T-helper 22 cell (primary cell): ENCODE measurements around the gene WDR45B.
"Not testable (repeated sequence)": the region's sequence is repeated elsewhere in the genome, so short reads cannot be mapped to it uniquely, and the experiment has no call there.

ENCODE experiments used
- DNase-seq: peaks from one replicate; pipeline ENCODE4 v3.0.0-alpha.2; 2020; ENCODE audit warnings: low read depth

Gene WDR45B

GRCh38 chr17:82582709-82583108 is 65.5 kb downstream of the WDR45B start:
- DNase-seq = no peak

- DNase-seq = no peak
These were observed 66.0 kb downstream of the WDR45B start for GRCh38 chr17:82582213-82582612.

GRCh38 chr17:82579969-82580368 is 68.3 kb downstream of the WDR45B start:
- not testable (repeated sequence) for DNase-seq

GRCh38 chr17:82577300-82577699 is 70.9 kb downstream of the WDR45B start:
- DNase-seq = no peak

GRCh38 chr17:82575581-82576221 is 72.5 kb downstream of the WDR45B start:
- DNase-seq = not testable (repeated sequence)

- no peak for DNase-seq
These were observed 74.2 kb downstream of the WDR45B start for GRCh38 chr17:82574041-82574440.

- DNase-seq = no peak
These were observed 76.4 kb downstream of the WDR45B start for GRCh38 chr17:82571855-82572254.

- DNase-seq = no peak
These were observed 78.0 kb downstream of the WDR45B start for GRCh38 chr17:82570277-82570676.

- DNase-seq = no peak
These were observed 78.6 kb downstream of the WDR45B start for GRCh38 chr17:82569621-82570020.

GRCh38 chr17:82568997-82569393 is 79.2 kb downstream of the WDR45B start:
- DNase-seq = no peak

GRCh38 chr17:82567286-82567685 is 81.0 kb downstream of the WDR45B start:
- no peak for DNase-seq

GRCh38 chr17:82566129-82566960 is 81.9 kb downstream of the WDR45B start:
- no peak for DNase-seq

GRCh38 chr17:82565551-82565950 is 82.7 kb downstream of the WDR45B start:
- DNase-seq = no peak
